Thymus (tissue), 11 donors: Measurements from ENCODE around the gene TENT5C. TPM values are rescaled to one million over a fixed set of nuclear protein-coding genes. Genes with fewer than 3 reads are reported as not detected.
A peak's percentile ranks its signal among the peaks of the same experiment; 100 is the strongest.

ENCODE experiments used
- DNase-seq, 9 donors: peaks; one replicate each; pipeline ENCODE4 v3.0.0-alpha.2; 2013; ENCODE audit warnings: low spot score in 9 of 9, low read depth in 6 of 9, missing footprints in 1 of 9
- H3K27ac ChIP-seq, 2 donors: one replicate each; pipeline ENCODE4 v1.5.1; 2013; ENCODE audit warnings: control low read depth in 1 of 2, low read depth in 1 of 2, low read length in 1 of 2, mild to moderate bottlenecking in 1 of 2, moderate library complexity in 1 of 2
- H3K27me3 ChIP-seq, 2 donors: one replicate each; pipeline ENCODE4 v1.5.1; 2013; ENCODE audit warnings: low read length in 1 of 2; ENCODE audit not compliant: control insufficient read depth in 2 of 2, insufficient read depth in 1 of 2
- H3K36me3 ChIP-seq, 2 donors: one replicate each; pipeline ENCODE4 v1.5.1; 2013; ENCODE audit warnings: low read length in 1 of 2, mild to moderate bottlenecking in 1 of 2, moderate library complexity in 1 of 2; ENCODE audit not compliant: control insufficient read depth in 2 of 2, insufficient read depth in 2 of 2
- H3K4me1 ChIP-seq, 2 donors: one replicate each; pipeline ENCODE4 v1.5.1; 2013; ENCODE audit warnings: low read length in 2 of 2; ENCODE audit not compliant: control insufficient read depth in 2 of 2, insufficient read depth in 2 of 2
- H3K4me3 ChIP-seq, 2 donors: one replicate each; pipeline ENCODE4 v1.5.1; 2013; ENCODE audit warnings: low read length in 2 of 2, control low read depth in 1 of 2, mild to moderate bottlenecking in 1 of 2
- H3K9me3 ChIP-seq, 2 donors: one replicate each; pipeline ENCODE4 v1.5.1; 2013; ENCODE audit warnings: low read length in 1 of 2, mild to moderate bottlenecking in 1 of 2; ENCODE audit not compliant: control insufficient read depth in 2 of 2, insufficient read depth in 1 of 2
- WGBS: extraction: QIAGEN DNeasy Blood & Tissue Kit; methylation state at CpG from one replicate; pipeline ENCODE4 v1.1.7; 2013; 5-methylcytosine and 5-hydroxymethylcytosine counted together
- polyA plus RNA-seq: library from polyadenylated mRNA; stranded (reverse); fragments of 200-250 nt; gene quantifications from one replicate; pipeline ENCODE4 v1.2.3, GENCODE V29; 2013
- total RNA-seq: library from RNA; stranded (reverse); fragments of 120-200 nt; gene quantifications from one replicate; pipeline ENCODE4 v1.2.4, GENCODE V29; 2013
- donor health status: healthy.

TENT5C gene
- total and polyA plus RNA-seq, 2 donors, result 2.5 to 3.7 TPM

DNA sequence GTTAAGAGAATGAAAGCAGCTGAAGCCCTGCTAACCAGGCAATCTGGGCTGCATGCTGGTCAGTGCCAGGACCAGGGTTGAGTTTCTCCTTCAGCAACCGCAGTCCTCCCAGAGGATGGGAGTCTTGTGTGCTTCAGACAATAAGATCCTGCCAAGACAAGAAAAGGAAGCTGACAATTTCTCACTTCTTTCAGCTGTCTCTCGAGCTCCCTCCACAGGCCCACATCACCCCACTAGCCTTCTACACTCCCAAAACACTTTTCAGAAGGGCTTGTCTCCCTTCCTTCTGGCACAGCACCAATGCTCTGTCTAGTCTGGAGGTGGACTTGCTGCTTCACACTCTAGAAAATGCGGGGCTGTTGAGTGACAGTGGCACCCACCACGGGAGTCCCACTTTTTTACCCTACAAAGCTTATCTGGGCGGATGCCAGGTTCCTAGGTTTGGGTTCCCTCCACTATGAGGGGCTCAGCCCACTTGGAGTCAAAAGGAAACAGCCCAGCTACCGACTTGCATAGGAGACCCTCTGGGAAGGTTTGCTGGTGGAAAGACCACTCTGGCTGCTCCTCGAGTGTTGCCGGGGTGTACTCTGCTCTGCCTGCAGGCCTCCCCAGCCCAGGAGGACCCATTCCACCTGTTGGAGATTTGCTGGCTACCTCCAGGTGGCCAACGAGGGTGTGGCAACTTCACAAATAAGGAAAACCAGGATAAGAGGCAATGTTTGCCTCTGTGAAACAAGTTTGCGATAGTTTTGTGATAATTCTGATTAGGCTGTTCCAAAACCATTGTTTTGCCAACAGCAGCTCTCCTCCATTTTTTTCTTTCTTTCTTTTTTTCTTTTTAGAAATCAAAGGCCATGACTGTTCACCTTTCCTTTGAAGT lies 68.9 kb downstream of the TENT5C start:
- Histone ChIP-seq H3K4me3 (no peak overlapping the region), H3K4me1 (no peaks in the 10 kb centered on the region), H3K9me3 (no peaks in the 10 kb centered on the region), H3K36me3 (no peaks in the 10 kb centered on the region), H3K27ac (no peak overlapping the region), H3K27me3 (peaks cover 0 to 38% of the 10 kb centered on the region in 2 donors)
- DNase-seq, result peak in 2 of 9 donors; percentile 37 to 55
- 79% methylated on average over 10 of the region's 10 CpGs for WGBS

- H3K27ac ChIP-seq, result no peak overlapping the region
- no peaks in the 10 kb centered on the region for H3K36me3 ChIP-seq
- no peak for DNase-seq
- no peaks in the 10 kb centered on the region for H3K9me3 ChIP-seq
- peaks cover 0 to 33% of the 10 kb centered on the region in 2 donors for H3K27me3 ChIP-seq
- no peaks in the 10 kb centered on the region for H3K4me1 ChIP-seq
- 85% methylated on average over 3 of the region's 3 CpGs for WGBS
- no peak overlapping the region for H3K4me3 ChIP-seq
Measured at GRCh38 chr1:117675907-117676430, 70.1 kb downstream of the TENT5C start.

- no peak for DNase-seq
- 91% methylated on average over 7 of the region's 7 CpGs for WGBS
- Histone ChIP-seq H3K4me3 (no peak overlapping the region), H3K4me1 (no peaks in the 10 kb centered on the region), H3K9me3 (no peaks in the 10 kb centered on the region), H3K36me3 (no peaks in the 10 kb centered on the region), H3K27me3 (peaks cover 0 to 26% of the 10 kb centered on the region in 2 donors), H3K27ac (no peak overlapping the region)
Measured at GRCh38 chr1:117676615-117677130, 70.8 kb downstream of the TENT5C start.

Other genes starting within 250 kb of the TENT5C start
- 26.4 TPM for gene MAN1A2, start 238.6 kb upstream of the TENT5C start, total RNA-seq
- gene MAN1A2, start 238.6 kb upstream of the TENT5C start, polyA plus RNA-seq, result 10.6 TPM